Liver (tissue), 9 donors: ENCODE data around the gene KRT32. TPM values are rescaled to one million over a fixed set of nuclear protein-coding genes. Genes with fewer than 3 reads are reported as not detected.

Experiments used
- DNase-seq: peaks from one replicate; pipeline ENCODE4 v3.0.0-alpha.2; 2017; ENCODE audit warnings: low spot score
- H3K27ac ChIP-seq, 2 donors: one replicate each; pipeline ENCODE4 v1.7.0; 2013; ENCODE audit warnings: inconsistent platforms in 2 of 2, low read length in 2 of 2, control low read depth in 1 of 2, low read depth in 1 of 2, mild to moderate bottlenecking in 1 of 2
- H3K27me3 ChIP-seq, 4 donors: one replicate each; pipeline versions ENCODE4 v1.6.1 to v1.7.0; 2013; ENCODE audit warnings: low read length in 3 of 4, inconsistent platforms in 1 of 4, mild to moderate bottlenecking in 1 of 4, moderate library complexity in 1 of 4; ENCODE audit not compliant: control insufficient read depth in 4 of 4, insufficient read depth in 4 of 4
- H3K36me3 ChIP-seq, 4 donors: one replicate each; pipeline versions ENCODE4 v1.6.1 to v1.7.0; 2013; ENCODE audit warnings: low read length in 3 of 4, mild to moderate bottlenecking in 3 of 4, low read depth in 1 of 4, moderate library complexity in 1 of 4; ENCODE audit not compliant: control insufficient read depth in 4 of 4, insufficient read depth in 3 of 4
- H3K4me1 ChIP-seq, 4 donors: one replicate each; pipeline versions ENCODE4 v1.6.1 to v1.7.0; 2013; ENCODE audit warnings: low read length in 3 of 4, mild to moderate bottlenecking in 3 of 4, moderate library complexity in 1 of 4; ENCODE audit not compliant: control insufficient read depth in 4 of 4, insufficient read depth in 4 of 4
- H3K4me3 ChIP-seq, 3 donors: one replicate each; pipeline versions ENCODE4 v1.6.1 to v1.7.0; 2013; ENCODE audit warnings: low read length in 3 of 3, control low read depth in 1 of 3, low read depth in 1 of 3, mild to moderate bottlenecking in 1 of 3
- H3K9ac ChIP-seq, 2 donors: one replicate each; pipeline ENCODE4 v1.7.0; 2013; ENCODE audit warnings: low read length in 2 of 2, mild to moderate bottlenecking in 2 of 2, moderate library complexity in 2 of 2, control low read depth in 1 of 2, low read depth in 1 of 2
- H3K9me3 ChIP-seq, 4 donors: one replicate each; pipeline versions ENCODE4 v1.6.1 to v1.7.0; 2013; ENCODE audit warnings: low read length in 3 of 4; ENCODE audit not compliant: control insufficient read depth in 4 of 4
- EGR1 ChIP-seq, 2 donors: IDR thresholded peaks; 2 replicates each; pipeline ENCODE4 v1.6.1; 2016 to 2018; ENCODE audit warnings: antibody characterized with exemption in 2 of 2, low read depth in 2 of 2
- FOXA1 ChIP-seq: IDR thresholded peaks from 2 replicates; pipeline ENCODE4 v1.6.1; 2016; ENCODE audit warnings: antibody characterized with exemption
- FOXA2 ChIP-seq: IDR thresholded peaks from 2 replicates; pipeline ENCODE4 v1.6.1; 2016; ENCODE audit warnings: antibody characterized with exemption
- GABPA ChIP-seq, 2 donors: IDR thresholded peaks in 1 of 2; conservative IDR thresholded peaks in 1 of 2; 2 replicates each; pipeline ENCODE4 v1.6.1; 2016; ENCODE audit warnings: antibody characterized with exemption in 2 of 2, mild to moderate bottlenecking in 1 of 2, moderate library complexity in 1 of 2
- HNF4A ChIP-seq, 2 donors: conservative IDR thresholded peaks; 2 replicates each; pipeline ENCODE4 v1.6.1; 2016; ENCODE audit warnings: antibody characterized with exemption in 2 of 2, mild to moderate bottlenecking in 2 of 2
- HNF4G ChIP-seq: IDR thresholded peaks from 2 replicates; pipeline ENCODE4 v1.6.1; 2016; ENCODE audit warnings: antibody characterized with exemption
- JUND ChIP-seq, 2 donors: IDR thresholded peaks; 2 replicates each; pipeline ENCODE4 v1.6.1; 2016; ENCODE audit warnings: antibody characterized with exemption in 2 of 2
- NR2F2 ChIP-seq: IDR thresholded peaks from 2 replicates; pipeline ENCODE4 v1.6.1; 2016; ENCODE audit warnings: antibody characterized with exemption
- RAD21 ChIP-seq, 2 donors: IDR thresholded peaks; 2 replicates each; pipeline ENCODE4 v1.6.1; 2016; ENCODE audit warnings: antibody characterized with exemption in 2 of 2, mild to moderate bottlenecking in 2 of 2
- RXRA ChIP-seq, 2 donors: IDR thresholded peaks; 2 replicates each; pipeline ENCODE4 v1.6.1; 2017 to 2018; ENCODE audit warnings: antibody characterized with exemption in 2 of 2, mild to moderate bottlenecking in 1 of 2
- SP1 ChIP-seq: IDR thresholded peaks from 2 replicates; pipeline ENCODE4 v1.6.1; 2018; ENCODE audit warnings: antibody characterized with exemption, mild to moderate bottlenecking
- TAF1 ChIP-seq: conservative IDR thresholded peaks from 2 replicates; pipeline ENCODE4 v1.6.1; 2016; ENCODE audit warnings: antibody characterized with exemption, mild to moderate bottlenecking
- YY1 ChIP-seq: IDR thresholded peaks from 2 replicates; pipeline ENCODE4 v1.6.1; 2016; ENCODE audit warnings: antibody characterized with exemption, mild to moderate bottlenecking
- WGBS: extraction: QIAGEN DNeasy Blood & Tissue Kit; methylation state at CpG from one replicate; pipeline ENCODE4 v1.1.7; 2013; 5-methylcytosine and 5-hydroxymethylcytosine counted together
- polyA plus RNA-seq, 2 donors: library from polyadenylated mRNA; stranded (reverse) in 1 of 2; unstranded in 1 of 2; fragments of 200-250 nt in 1 of 2; fragments of >200 nt in 1 of 2; fragmentation: Nextera tagmentation in 1 of 2; extraction: Ambion mirVana in 1 of 2; gene quantifications; one replicate each; pipeline versions ENCODE4 v1.2.1 to v1.2.3, GENCODE V29; 2013 to 2015
- total RNA-seq, 2 donors: library from RNA; depleted of rRNA; stranded (reverse); fragments of >200 nt; gene quantifications; one replicate each; pipeline ENCODE4 v1.2.3, GENCODE V29; 2014
- TF ChIP-seq, protein P1 (sequence below): IDR thresholded peaks from 2 replicates; pipeline ENCODE4 v1.6.1; 2016; ENCODE audit warnings: antibody characterized with exemption
- TF ChIP-seq, protein P2 (sequence below): IDR thresholded peaks from 2 replicates; pipeline ENCODE4 v1.6.1; 2016; ENCODE audit warnings: antibody characterized with exemption
- TF ChIP-seq, protein P3 (sequence below): IDR thresholded peaks from 2 replicates; pipeline ENCODE4 v1.6.1; 2016; ENCODE audit warnings: antibody characterized with exemption, mild to moderate bottlenecking
- TF ChIP-seq, protein P4 (sequence below): fragments of 150-350 bp; IDR thresholded peaks from 2 replicates; pipeline ENCODE4 v1.5.1; 2017; ENCODE audit warnings: improper control_type of control experiment, low read depth, low read length; ENCODE audit not compliant: missing input control
- donor health status: healthy.
- donor health status: healthy.
- donor health status: healthy.
- donor health status: healthy.
- donor health status: healthy.

Gene KRT32
- total and polyA plus RNA-seq, 4 donors: not detected

DNA sequence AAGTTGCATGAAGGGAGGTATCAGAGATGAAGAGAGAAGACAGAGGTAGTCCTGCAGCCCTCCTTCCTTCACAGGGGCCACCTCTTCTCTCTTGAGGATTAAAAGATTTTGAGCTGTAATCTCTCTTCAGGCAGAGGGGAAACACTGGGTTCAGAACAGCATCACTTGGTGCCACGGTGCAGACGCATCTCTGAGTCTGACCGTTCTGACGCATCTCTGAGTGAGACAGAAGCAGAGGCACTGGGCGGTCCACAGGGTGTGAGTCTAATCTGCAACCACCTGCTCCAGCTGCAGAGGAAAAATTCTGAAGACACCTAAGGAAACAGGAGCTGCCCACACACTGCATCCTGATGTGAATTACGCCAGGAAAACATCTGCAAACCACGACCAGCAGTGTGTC is 37.5 kb downstream of the KRT32 start:
- H3K4me3 ChIP-seq: no peak overlapping the region
- H3K36me3 ChIP-seq: no peaks in the 10 kb centered on the region
- H3K9ac ChIP-seq: no peak overlapping the region
- no peak overlapping the region for H3K27ac ChIP-seq
- DNase-seq: no peak
- TF ChIP-seq SP1 (no peak), FOXA2 (no peak), RAD21 (IDR thresholded peaks at IDR 0.05) (no peak), RXRA (IDR thresholded peaks at IDR 0.05) (no peak), TAF1 (no peak), HNF4A (conservative IDR thresholded peaks at IDR 0.05) (no peak), HNF4G (no peak), JUND (IDR thresholded peaks at IDR 0.05) (no peak), YY1 (no peak), GABPA (IDR thresholded peaks at IDR 0.05 in 1 of 2, conservative IDR thresholded peaks at IDR 0.05 in 1 of 2) (no peak), EGR1 (IDR thresholded peaks at IDR 0.05; ENCODE audit: low read depth in 2 of 2) (no peak), FOXA1 (no peak)
- TF ChIP-seq, protein P1, sequence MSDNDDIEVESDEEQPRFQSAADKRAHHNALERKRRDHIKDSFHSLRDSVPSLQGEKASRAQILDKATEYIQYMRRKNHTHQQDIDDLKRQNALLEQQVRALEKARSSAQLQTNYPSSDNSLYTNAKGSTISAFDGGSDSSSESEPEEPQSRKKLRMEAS: no peak
- H3K4me1 ChIP-seq: no peaks in the 10 kb centered on the region
- WGBS: 76% methylated on average over 7 of the region's 7 CpGs
- peaks cover 0 to 3% (median 0%) of the 10 kb centered on the region in 4 donors for H3K27me3 ChIP-seq
- H3K9me3 ChIP-seq: no peaks in the 10 kb centered on the region

DNA sequence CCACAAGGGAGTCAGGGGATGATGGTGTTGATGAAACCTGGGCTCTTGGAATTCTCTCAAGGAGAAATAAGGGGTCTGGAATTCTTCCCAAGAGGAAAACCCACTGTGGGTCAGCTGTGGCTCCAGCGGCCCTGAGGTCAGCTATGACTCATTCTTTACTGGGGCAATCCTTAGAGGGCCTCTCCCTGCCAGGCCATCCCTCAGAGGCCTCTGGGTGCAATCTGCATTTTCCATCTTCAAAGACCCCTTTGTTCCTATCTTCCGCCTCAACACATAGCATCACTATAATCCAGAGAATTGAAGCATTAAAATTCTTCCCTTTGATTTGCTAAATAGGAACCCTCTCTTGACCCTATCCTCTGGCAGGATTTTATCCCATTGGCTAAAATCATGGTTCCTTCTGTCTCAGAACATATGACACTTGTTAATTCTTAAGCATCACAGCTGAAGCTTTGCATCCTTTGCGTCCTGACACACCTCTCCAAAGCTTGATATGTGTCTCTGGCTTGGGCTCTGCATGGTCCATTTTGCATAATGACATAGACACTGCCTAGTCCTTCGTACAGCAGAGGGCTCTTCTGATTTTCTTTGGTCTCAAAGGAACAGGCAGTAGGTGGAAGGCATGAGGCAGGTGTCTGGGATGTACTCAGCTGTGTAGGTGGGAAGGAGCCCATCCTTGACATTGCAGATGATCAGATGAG is 38.4 kb downstream of the KRT32 start:
- Histone ChIP-seq H3K4me3 (no peak overlapping the region), H3K4me1 (no peaks in the 10 kb centered on the region), H3K9ac (no peak overlapping the region), H3K27ac (no peak overlapping the region), H3K36me3 (no peaks in the 10 kb centered on the region), H3K9me3 (no peaks in the 10 kb centered on the region), H3K27me3 (peaks cover 0 to 3% (median 0%) of the 10 kb centered on the region in 4 donors)
- 79% methylated on average over 4 of the region's 4 CpGs for WGBS
- no peak for DNase-seq
- TF ChIP-seq, protein P2, sequence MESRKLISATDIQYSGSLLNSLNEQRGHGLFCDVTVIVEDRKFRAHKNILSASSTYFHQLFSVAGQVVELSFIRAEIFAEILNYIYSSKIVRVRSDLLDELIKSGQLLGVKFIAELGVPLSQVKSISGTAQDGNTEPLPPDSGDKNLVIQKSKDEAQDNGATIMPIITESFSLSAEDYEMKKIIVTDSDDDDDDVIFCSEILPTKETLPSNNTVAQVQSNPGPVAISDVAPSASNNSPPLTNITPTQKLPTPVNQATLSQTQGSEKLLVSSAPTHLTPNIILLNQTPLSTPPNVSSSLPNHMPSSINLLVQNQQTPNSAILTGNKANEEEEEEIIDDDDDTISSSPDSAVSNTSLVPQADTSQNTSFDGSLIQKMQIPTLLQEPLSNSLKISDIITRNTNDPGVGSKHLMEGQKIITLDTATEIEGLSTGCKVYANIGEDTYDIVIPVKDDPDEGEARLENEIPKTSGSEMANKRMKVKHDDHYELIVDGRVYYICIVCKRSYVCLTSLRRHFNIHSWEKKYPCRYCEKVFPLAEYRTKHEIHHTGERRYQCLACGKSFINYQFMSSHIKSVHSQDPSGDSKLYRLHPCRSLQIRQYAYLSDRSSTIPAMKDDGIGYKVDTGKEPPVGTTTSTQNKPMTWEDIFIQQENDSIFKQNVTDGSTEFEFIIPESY: no peak
- TF ChIP-seq HNF4G: no peak
- TF ChIP-seq TAF1: no peak
- TF ChIP-seq RAD21 (IDR thresholded peaks at IDR 0.05): no peak
- no peak for TF ChIP-seq FOXA2

DNA sequence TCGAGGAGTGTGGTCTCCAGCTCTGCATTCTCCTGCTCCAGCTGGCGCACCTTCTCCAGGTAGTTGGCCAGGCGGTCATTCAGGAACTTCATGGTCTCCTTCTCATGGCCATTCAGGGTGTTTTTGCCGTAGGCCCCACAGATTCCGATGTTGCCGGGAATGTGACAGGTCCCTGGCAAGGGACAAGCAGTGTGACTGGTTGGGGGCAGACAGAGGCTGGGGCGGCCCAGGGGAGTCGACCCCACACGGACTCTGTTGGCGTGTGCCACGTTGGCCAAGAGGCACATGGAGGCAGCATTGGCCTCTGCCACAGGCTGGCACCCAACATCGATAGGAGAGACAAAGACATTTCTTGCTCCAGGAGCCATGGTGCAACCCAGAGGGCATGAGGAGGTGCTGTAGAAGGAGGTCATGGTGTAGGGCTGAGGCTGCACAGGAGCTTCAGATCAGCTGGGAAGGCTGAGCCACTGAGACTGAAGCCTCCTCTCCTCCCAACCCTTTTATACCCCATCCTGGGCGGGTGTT is 43.0 kb downstream of the KRT32 start, which contains the start of gene KRT37:
TSS of gene KRT37 (minus strand) at position 475 of the 525 bp plus-strand sequence. CDS start at position 413, 62 bp downstream.
- DNase-seq: no peak
- 96% methylated on average over 13 of the region's 13 CpGs for WGBS
- TF ChIP-seq NR2F2 (no peak), RXRA (IDR thresholded peaks at IDR 0.05) (no peak), TAF1 (no peak), HNF4G (no peak), RAD21 (IDR thresholded peaks at IDR 0.05) (no peak), EGR1 (IDR thresholded peaks at IDR 0.05; ENCODE audit: low read depth in 2 of 2) (no peak), HNF4A (conservative IDR thresholded peaks at IDR 0.05) (no peak), YY1 (no peak), JUND (IDR thresholded peaks at IDR 0.05) (no peak)
- TF ChIP-seq, protein P1: no peak
- TF ChIP-seq, protein P3, sequence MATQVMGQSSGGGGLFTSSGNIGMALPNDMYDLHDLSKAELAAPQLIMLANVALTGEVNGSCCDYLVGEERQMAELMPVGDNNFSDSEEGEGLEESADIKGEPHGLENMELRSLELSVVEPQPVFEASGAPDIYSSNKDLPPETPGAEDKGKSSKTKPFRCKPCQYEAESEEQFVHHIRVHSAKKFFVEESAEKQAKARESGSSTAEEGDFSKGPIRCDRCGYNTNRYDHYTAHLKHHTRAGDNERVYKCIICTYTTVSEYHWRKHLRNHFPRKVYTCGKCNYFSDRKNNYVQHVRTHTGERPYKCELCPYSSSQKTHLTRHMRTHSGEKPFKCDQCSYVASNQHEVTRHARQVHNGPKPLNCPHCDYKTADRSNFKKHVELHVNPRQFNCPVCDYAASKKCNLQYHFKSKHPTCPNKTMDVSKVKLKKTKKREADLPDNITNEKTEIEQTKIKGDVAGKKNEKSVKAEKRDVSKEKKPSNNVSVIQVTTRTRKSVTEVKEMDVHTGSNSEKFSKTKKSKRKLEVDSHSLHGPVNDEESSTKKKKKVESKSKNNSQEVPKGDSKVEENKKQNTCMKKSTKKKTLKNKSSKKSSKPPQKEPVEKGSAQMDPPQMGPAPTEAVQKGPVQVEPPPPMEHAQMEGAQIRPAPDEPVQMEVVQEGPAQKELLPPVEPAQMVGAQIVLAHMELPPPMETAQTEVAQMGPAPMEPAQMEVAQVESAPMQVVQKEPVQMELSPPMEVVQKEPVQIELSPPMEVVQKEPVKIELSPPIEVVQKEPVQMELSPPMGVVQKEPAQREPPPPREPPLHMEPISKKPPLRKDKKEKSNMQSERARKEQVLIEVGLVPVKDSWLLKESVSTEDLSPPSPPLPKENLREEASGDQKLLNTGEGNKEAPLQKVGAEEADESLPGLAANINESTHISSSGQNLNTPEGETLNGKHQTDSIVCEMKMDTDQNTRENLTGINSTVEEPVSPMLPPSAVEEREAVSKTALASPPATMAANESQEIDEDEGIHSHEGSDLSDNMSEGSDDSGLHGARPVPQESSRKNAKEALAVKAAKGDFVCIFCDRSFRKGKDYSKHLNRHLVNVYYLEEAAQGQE: no peak
- TF ChIP-seq, protein P4, sequence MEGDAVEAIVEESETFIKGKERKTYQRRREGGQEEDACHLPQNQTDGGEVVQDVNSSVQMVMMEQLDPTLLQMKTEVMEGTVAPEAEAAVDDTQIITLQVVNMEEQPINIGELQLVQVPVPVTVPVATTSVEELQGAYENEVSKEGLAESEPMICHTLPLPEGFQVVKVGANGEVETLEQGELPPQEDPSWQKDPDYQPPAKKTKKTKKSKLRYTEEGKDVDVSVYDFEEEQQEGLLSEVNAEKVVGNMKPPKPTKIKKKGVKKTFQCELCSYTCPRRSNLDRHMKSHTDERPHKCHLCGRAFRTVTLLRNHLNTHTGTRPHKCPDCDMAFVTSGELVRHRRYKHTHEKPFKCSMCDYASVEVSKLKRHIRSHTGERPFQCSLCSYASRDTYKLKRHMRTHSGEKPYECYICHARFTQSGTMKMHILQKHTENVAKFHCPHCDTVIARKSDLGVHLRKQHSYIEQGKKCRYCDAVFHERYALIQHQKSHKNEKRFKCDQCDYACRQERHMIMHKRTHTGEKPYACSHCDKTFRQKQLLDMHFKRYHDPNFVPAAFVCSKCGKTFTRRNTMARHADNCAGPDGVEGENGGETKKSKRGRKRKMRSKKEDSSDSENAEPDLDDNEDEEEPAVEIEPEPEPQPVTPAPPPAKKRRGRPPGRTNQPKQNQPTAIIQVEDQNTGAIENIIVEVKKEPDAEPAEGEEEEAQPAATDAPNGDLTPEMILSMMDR: no peak
- TF ChIP-seq, protein P2: no peak

More for the DNA sequence above, 43.0 kb downstream of the KRT32 start, which contains the start of gene KRT37:
- Histone ChIP-seq H3K4me1 (no peaks in the 10 kb centered on the region), H3K9ac (no peak within 1 kb of the TSS), H3K4me3 (no peak within 1 kb of the TSS), H3K27ac (no peak within 1 kb of the TSS), H3K9me3 (no peaks in the 10 kb centered on the region), H3K27me3 (no peaks in the 10 kb centered on the region), H3K36me3 (no peaks in the 10 kb centered on the region)
